Renal cortex interstitium (tissue), 11 donors: ENCODE results near the gene CCR9. TPM values are rescaled to one million over a fixed set of nuclear protein-coding genes. Genes with fewer than 3 reads are reported as not detected.
A peak's percentile ranks its signal among the peaks of the same experiment; 100 is the strongest.

Experiments
- DNase-seq, 11 donors: peaks; one replicate each; pipeline ENCODE4 v3.0.0-alpha.2; 2013; ENCODE audit warnings: low read depth in 9 of 11, low spot score in 4 of 11; ENCODE audit errors: extremely low read depth in 1 of 11
- polyA plus RNA-seq, 3 donors: library from polyadenylated mRNA; unstranded; fragments of 120-200 nt; gene quantifications; one replicate each; pipeline ENCODE4 v1.2.1, GENCODE V29; 2013; ENCODE audit not compliant: insufficient read length in 3 of 3

The CCR9 gene
- polyA plus RNA-seq, 3 donors, result 0.08 to 0.09 TPM; not detected in 1

- DNase-seq, result no peak
Observed at GRCh38 chr3:45895686-45896468, 9.5 kb downstream of the CCR9 start.

DNA sequence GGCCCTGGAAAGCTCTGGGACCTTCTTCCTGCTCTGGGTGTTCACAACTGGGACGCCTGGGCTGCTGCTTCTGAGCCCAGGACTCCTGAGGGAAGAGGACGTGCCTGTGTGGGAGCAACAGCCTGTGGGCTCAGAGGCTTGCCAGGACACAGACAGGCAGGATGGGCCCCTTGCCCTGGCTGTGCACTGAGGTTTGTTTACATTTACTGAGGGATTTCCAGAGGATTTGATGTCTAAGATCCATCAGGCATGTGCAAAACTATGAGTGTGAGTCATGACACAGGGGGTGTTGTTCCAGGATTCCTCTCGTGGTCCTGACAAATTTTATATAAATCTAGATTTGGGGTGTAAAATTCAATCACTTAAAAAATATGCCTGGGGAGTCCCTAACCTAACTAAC lies 10.6 kb downstream of the CCR9 start:
- DNase-seq, result no peak

- no peak for DNase-seq
Observed at GRCh38 chr3:45904931-45905330, 18.6 kb downstream of the CCR9 start.

DNA sequence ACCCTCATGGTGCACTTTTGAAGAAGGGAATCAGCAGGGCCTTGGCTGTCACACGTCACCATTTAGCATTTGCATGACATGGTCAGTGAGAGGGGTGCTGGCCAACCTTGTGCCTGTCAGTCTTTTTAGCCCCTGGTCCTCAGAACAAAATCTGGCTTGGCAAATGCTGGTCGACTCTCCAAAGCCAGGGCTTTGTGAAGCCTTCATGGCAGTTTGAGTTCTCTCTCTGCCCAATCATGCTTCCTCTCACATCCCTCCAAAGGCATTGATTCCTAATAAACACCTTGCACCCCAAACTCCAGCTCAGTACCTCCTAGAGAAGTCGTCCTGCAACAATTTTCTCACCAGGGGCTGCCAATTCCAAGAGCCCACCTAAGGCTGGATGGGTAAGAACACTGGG lies 19.4 kb downstream of the CCR9 start:
- no peak for DNase-seq

GRCh38 chr3:45906681-45907407 lies 20.5 kb downstream of the CCR9 start:
- peak in 1 of 11 donors; percentile 3 for DNase-seq

GRCh38 chr3:45907769-45908705 lies 21.7 kb downstream of the CCR9 start:
- DNase-seq, result no peak

- DNase-seq, result no peak
Observed at GRCh38 chr3:45908761-45909160, 22.4 kb downstream of the CCR9 start.

DNA sequence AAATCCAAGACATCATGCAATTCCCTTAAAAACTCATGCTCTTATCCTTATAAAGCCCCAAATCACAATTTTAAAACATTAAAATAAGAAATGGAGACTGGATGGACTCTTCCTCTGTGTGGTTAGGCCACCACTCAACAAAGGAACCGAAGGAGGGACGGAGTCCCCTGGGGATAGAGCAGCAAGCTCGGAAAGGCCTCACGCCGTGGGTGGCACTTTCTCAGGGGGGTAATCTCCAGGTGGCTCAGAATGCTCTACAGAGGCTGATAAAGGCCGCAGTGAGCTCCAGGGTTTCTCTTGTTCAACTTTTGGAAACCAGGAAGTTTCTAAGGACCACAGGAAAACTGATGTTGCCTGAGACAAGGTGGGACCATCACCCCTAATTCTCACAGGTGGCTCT lies 23.2 kb downstream of the CCR9 start:
- DNase-seq, result no peak

DNA sequence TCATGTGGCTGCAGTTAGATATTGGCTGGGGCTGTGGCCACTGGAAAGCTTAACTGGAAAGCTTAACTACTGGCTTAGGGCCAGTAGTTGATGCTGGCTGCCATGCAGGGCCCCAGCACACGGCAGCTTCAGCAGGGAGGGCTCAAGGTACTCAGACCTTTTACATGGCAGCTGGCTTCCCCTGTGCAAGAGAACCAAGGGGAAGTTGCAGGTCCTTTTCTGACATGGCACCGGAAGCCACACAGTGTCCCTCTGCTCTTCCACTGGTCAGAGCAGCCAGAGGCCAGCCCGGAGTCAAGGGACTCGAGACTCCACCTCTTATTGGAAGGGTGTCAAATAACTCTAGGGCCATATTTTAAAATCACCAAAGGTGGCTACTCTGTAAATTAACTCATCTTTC lies 24.5 kb downstream of the CCR9 start:
- DNase-seq, result no peak

- DNase-seq, result no peak
Observed at GRCh38 chr3:45911511-45912226, 25.3 kb downstream of the CCR9 start.

- no peak for DNase-seq
Observed at GRCh38 chr3:45912435-45912834, 26.1 kb downstream of the CCR9 start.

DNA sequence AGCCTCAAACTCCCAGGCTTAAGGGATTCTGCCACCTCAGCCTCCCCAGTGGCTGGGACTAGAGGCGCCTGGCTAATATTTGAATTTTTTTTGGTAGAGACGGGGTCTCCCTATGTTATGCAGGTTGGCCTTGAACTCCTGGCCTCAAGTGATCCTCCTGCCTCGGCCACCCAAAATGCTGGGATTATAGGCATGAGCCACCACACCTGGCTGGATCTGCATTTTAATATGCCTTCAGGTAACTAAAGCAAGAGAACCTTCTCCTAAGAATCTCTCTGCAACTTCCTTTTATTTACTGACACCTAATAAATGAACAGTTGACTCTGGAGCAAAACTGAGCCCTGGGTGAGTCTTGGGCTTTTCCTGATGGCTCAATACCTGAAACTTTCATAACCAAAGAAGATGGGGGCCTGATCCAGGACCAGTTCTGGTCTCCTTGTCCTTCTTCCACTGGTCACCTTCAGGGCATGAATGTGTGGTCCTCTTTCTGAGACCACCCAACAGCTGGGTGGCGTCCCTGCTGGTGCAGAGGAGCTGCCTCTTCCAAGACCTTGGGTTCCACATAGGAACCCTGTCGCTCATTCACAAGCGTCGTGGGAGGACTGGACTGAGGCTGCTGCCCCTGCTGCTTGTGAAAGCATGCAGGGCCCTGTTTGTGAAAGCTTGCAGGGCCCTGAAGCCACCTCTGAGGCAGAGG lies 28.2 kb downstream of the CCR9 start:
- DNase-seq, result no peak

GRCh38 chr3:45915059-45915439 lies 28.7 kb downstream of the CCR9 start:
- DNase-seq, result no peak

GRCh38 chr3:45915518-45916231 lies 29.3 kb downstream of the CCR9 start:
- DNase-seq, result no peak

DNA sequence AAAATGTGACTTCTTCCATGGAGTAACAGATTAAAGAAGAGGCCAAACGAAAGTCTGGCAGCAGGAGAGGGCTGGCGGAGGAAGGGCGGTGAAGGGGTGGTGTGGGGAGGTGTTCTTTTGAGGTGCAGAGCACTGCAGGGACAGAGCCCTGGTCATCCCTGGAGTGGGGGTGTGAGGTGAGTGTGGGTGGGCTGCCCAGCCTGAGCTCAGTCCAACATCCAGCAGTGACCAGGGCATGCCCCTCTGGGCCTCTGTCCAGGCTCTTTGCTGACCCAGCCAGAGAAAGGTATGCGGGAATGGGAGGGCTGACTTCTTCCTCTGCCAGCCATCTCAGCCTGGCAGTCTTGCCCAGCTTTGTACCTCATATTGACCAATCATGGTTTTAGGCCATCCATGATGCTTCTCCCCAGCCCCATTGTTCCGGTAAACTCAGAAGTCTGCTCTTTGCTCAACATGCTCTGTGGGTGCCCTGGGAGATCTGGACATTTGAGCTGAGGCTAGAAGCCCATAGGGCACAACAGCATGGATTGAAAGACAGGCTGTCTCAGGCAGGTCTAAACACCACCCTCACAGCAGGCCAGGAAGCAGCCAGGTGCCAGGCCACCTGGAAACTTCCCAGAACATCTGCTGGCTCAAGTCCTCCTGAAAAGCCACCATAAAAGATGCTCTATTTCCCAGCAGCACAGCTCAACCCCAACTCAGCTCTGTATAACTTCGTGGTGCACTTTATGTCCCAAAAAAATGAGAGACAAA lies 31.0 kb downstream of the CCR9 start:
- no peak for DNase-seq

DNA sequence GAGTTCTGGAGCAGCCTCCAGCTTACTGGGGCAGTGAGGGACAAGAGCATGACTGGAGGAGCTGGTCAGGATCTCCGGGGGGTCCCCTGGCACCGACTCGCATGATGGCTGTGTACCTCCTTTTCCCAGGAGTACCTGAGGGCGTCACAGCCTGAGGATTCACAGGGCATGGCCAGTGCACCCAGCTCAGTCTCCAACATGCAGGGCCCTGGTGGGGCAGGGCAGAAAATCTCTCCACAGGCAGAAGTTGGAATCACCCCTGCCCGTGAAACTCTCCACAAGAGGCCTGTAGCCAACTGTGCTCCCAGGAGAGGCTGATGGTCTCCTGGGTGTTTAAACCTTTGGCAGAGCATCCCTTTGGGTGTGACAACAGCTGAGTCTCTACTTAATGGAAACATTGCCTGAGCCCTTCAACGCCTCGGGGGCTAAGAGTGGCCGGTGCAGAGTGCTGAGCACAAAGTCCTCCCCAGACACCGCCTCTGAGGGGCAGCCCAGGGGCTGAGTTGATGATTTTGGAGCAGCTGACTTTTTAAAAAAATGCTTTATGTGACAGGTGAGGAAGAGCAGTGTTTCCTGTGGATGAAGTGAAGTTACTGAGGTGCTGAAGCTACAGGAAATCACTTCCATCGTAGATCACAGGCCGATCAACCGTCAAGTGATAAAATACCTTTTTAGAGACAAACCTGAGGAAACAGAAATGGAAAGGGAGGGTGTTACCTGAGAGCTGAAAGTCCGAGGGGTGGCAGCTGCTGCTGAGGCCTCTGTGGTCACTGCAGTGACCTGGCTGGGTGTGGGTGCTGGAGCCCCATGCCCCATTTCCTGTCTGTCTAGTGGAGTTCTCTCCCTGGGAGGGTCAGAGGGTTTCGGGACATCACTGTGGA lies 35.1 kb downstream of the CCR9 start:
- no peak for DNase-seq
